Stimulated activated CD8-positive, alpha-beta memory T cell treated with anti-CD3 and anti-CD28 coated beads, Interleukin-12 subunit alpha, Interleukin-12 subunit beta, amount 100 ng/mL, for 24 hours (primary cell): ENCODE measurements around the gene LEKR1.

Experiments
- DNase-seq: peaks from one replicate; pipeline ENCODE4 v3.0.0-alpha.2; 2020; ENCODE audit errors: extremely low read depth

Gene LEKR1

GRCh38 chr3:157079676-157080369 is 253.7 kb downstream of the LEKR1 start:
- DNase-seq, result no peak

DNA sequence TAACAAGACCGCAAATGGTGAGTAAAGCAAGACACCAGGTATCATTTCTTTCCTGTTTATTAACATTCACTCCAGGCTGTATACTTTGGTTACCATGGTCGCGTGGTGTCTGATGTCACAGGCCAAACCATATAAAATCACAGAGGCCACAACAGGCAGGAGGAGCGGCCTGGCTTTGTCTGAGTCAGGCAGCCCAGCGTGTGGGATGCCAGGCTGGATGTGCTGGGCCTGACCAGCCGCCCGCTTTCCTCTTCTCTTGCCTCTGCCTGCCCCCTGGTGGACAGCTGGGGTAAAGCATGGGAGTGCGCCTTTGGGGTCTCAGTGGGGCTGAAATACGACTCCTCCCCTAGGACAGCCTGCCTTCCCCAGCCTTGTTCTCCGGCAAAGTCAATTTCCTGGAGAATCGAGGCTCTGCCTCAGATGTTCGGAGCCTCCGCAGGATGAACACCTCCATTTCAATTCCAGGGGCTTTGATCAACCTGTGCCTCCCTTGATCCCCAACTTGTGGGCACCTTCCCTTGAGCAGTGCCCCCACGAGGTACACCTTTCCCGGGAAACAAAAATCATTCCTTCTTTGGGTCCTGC is 255.6 kb downstream of the LEKR1 start:
- peak; percentile 63 for DNase-seq

DNA sequence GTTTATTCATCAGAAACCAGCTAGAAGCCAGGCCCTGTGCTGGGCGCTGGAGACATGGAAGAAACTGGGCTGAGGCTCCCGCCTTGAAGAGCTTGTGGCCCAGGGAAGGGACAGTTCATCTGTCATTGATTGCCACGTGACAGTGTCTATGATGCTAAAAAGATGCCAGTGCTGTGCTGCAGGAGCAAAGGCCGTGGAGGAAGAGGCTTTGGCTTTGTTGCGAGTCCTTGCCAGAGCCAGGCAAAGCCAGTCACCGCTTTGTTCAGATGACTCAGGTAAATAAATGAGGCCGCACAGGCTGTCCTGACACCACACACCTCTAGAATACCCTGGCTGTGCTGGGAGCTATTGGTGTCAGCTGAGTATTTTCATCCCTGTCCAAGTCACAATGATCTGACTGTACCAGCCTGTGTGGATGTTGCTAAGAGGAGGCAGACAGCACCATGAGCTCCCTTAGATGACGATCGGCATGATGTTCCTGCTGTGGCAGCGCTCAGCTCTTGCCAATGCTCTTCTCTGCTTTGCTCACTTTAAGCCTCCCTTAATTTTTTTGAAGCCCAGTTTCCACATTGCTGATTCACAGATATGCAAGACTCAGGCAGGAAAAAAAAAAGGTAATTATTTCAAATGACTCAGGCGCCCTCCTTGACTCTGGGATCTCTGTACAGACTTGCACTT is 256.3 kb downstream of the LEKR1 start:
- no peak for DNase-seq

DNA sequence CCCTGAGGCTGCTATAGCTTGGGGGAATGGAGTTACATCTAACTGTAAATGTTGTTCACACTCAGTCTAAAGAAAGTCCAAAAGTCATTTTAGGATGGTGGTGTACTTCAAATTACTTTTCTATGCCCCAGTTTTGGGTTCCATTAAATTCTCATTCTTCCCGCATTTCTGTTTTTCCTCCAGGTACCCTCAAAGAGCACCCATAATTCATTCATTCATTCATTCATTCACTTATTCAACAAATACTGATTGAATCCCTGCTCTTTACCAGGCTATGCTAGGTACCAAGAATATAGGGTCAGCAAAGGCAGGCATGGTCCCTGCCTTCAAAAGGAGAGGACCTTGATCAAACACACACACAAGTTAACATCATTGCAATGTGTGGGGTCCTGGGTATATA is 257.7 kb downstream of the LEKR1 start:
- no peak for DNase-seq

GRCh38 chr3:157086060-157086750 is 260.1 kb downstream of the LEKR1 start:
- no peak for DNase-seq

GRCh38 chr3:157086775-157087174 is 260.6 kb downstream of the LEKR1 start:
- DNase-seq, result no peak

GRCh38 chr3:157087373-157087772 is 261.2 kb downstream of the LEKR1 start:
- no peak for DNase-seq

DNA sequence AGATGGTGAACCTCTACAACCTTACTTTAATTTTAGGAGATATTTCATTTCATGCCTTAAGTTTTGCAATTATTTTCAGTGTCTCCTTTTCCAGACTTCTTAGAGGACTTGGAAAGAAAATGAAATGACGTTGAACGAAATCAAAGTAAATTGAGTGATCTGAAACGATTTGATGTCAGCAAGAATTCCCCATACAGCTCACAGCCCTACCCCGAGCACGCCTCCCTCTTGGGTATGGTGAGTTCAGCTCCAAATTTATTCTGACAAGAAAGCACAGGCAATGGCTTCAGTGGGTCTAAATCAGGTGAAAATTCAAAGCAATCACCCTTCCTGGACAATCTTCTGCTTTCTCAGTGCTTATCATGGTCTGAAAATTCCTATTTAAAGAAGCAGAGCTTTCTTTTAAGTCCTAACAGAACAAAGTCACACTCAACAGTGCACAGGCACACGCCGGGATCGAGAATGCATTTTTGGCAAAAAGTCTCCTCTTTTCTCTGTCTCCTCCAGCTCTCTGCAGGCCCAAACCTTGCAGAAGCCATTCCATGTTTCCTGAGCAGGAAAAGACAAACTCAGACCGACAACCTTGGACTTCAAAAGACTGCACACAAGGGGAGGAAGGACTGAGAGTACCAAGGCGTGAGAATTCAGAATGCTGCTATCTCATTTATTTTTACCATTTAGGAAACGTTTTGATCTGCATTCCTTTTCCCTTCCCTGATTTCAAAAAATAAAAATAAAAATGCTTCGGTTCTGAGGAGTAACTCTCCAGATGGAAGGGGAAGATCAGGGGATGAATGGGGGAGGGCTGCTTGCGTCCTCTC is 261.8 kb downstream of the LEKR1 start:
- no peak for DNase-seq

GRCh38 chr3:157088601-157089454 is 262.7 kb downstream of the LEKR1 start:
- peak; percentile 88 for DNase-seq

DNA sequence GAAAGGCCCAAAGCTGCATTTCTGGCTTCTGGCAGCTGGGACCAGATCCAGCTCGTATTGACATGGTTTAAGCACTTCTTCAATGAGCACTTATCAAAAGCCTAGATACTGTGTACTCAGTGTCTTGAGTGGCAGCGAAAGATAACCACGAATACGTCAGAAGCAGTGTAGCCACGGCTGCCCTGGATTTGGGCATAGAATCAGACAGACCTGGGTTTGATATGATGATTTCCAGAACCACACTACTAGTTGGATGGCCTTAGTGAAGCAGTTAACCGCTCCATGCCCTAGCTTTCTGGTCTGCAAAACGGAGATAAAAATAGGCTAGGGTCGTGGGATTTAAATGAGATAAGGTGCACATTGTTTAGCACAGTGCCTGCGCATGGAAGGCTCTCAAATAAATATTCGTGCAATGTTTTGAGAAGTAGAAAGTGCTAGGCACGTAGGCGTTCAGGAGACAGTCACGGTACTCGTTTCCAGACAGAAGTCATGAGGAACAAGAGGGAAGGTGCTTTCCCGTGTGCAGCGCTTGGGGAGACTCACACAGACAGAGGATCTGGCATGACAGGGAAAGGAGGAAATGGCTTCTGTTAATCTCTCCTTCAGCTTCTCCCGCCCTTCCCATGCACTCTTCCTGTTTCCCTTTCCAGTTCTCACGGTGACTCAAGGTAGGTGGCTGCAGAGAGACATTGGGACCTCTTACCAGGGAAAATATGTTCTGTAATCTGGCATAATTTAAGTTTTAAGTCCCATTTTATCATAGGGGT is 263.5 kb downstream of the LEKR1 start:
- no peak for DNase-seq

DNA sequence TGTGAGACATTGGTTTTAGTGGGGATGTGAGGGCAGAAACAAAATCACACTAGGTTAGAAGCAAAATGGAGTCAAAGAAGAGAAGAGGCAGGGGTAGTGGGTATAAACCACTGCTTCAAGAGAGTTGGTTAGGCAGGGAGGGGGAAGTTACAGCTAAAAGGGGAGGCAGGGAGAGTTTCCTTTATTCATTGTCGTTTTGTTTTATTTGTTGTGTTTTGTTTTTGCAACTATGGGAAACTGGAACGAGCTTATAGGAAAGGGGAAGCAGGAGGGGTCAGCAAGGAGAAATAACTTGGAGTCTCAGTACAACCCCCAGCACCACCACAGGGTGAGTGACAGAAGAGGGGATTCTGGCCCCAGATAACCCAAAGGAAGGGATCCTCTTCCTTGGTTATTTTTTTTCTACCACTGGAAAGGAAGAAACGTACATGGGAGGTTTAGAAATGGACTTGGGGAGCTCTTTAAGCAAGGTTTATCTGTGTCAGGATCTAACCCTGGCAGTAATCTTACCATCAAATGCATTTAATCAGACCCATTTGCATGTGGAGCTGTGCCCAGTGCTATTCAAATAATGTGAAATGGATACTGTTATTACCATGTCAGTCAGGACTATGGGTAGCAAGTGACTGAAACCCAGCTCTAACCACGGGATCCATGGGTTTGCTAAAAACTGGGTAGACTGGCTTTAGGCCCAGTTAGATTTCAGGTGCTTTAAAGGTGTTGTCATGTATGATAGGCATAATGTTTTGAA is 265.1 kb downstream of the LEKR1 start:
- DNase-seq, result no peak

GRCh38 chr3:157092230-157092629 is 266.1 kb downstream of the LEKR1 start:
- DNase-seq, result no peak

DNA sequence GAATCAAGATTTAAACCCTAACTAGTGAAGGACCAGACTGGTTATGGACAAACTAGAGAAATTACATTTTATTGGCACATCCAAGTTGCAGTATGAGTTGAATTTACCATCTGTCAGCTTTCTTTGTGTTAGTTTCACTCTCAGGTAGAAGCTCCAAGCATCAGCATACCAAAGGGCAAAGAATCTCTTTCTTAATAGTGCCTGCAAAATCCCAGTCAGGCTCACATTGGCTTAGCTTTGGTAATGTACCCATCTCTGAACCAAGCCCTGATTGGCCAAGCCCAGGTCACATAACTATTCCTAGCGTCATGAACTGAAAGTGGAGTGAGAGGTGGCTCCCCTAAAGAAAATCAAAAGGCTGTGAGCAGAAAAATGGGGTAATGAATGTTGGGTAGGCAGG is 266.9 kb downstream of the LEKR1 start:
- no peak for DNase-seq

- no peak for DNase-seq
These were observed 268.1 kb downstream of the LEKR1 start for GRCh38 chr3:157094301-157094700.

DNA sequence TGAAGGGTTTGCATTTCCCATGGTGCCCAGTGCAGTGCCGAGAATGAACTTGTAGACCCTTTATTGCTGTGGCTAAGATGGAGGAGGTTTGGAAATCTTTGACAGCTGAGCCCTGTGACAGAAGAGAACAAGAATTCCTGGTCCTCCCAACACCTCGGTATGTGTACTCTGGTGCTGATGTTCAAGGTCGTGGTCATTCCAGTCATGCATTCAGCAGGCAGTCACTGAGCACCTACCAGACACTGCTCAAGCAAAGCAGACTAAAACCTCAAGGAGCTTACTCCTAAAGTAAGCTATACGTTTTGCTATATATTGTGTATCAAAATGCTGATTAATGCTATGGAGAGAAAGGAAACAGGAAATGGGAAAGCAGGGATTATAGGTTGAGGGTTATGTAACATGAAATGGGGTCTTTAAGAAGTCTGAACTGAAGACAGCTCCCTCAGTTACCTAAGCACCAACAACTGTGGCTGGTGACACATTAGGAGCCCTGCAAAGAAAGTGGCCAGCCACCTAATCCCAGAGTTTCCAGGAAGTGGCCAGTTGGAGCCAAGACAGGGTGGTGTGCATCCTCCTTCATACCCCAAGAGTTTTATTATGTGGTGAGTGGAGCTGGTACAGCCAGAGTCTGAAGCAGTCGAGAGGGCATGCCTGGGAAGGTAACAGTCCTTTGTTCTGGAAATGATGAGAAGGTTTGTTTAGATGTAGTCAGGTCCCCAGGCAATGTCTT is 268.8 kb downstream of the LEKR1 start:
- no peak for DNase-seq
